Adrenal gland (tissue), 12 donors: Measurements from ENCODE around the gene PNRC1. TPM values are rescaled to one million over a fixed set of nuclear protein-coding genes. Genes with fewer than 3 reads are reported as not detected.

Source experiments
- DNase-seq, 7 donors: peaks; one replicate each; pipeline ENCODE4 v3.0.0-alpha.2; 2019 to 2020
- H3K27ac ChIP-seq, 5 donors: fragments of 200-600 bp; sonication (generic) in 4 of 5; 1 replicate in 3 of 5; 2 replicates in 2 of 5; pipeline versions ENCODE4 v1.5.1 to v1.8.0; 2016 to 2020; ENCODE audit warnings: mild to moderate bottlenecking in 1 of 5
- H3K27me3 ChIP-seq: fragments of 200-600 bp; 2 replicates; pipeline ENCODE4 v1.8.0; 2021
- H3K36me3 ChIP-seq, 2 donors: fragments of 200-600 bp; replicated peaks in 1 of 2; 1 replicate in 1 of 2; 2 replicates in 1 of 2; pipeline versions ENCODE4 v1.5.1 to v1.8.0; 2018 to 2022
- H3K4me1 ChIP-seq, 2 donors: fragments of 200-600 bp; replicated peaks in 1 of 2; 1 replicate in 1 of 2; 2 replicates in 1 of 2; pipeline versions ENCODE4 v1.5.1 to v1.8.0; 2018 to 2021
- H3K4me3 ChIP-seq, 4 donors: fragments of 200-600 bp; sonication (generic) in 3 of 4; one replicate each; pipeline ENCODE4 v1.5.1; 2016 to 2018
- H3K9me3 ChIP-seq, 3 donors: fragments of 200-600 bp; sonication (generic) in 1 of 3; replicated peaks in 1 of 3; 1 replicate in 2 of 3; 2 replicates in 1 of 3; pipeline versions ENCODE4 v1.5.1 to v1.8.0; 2016 to 2021
- CTCF ChIP-seq, 6 experiments: fragments of 450-650 bp in 4 of 6; fragments of 200-600 bp in 2 of 6; sonication (generic) in 1 of 6; IDR thresholded peaks; 1 replicate in 5 of 6; 2 replicates in 1 of 6; pipeline versions ENCODE4 v1.5.1 to v1.8.0; 2016 to 2021; ENCODE audit warnings: antibody characterized with exemption in 6 of 6, mild to moderate bottlenecking in 2 of 6, moderate library complexity in 1 of 6
- POLR2A ChIP-seq, 2 donors: fragments of 450-650 bp; IDR thresholded peaks; one replicate each; pipeline ENCODE4 v1.6.1; 2017; ENCODE audit warnings: antibody characterized with exemption in 2 of 2, mild to moderate bottlenecking in 2 of 2, moderate library complexity in 1 of 2
- WGBS, 4 donors: extraction: QIAGEN DNeasy Blood & Tissue Kit in 2 of 4; methylation state at CpG; one replicate each; pipeline versions ENCODE4 v1.1.5 to v1.1.7; 2013 to 2017; 5-methylcytosine and 5-hydroxymethylcytosine counted together
- intact Hi-C, 2 donors: fragments of 100-400 bp; cut with DNase I; formaldehyde crosslinking; loops; one replicate each; pipeline versions ENCODE4 v1.14.1 to v1.15.0; 2022 to 2023
- polyA plus RNA-seq, 3 donors: library from polyadenylated mRNA; stranded (reverse); fragments of 200-250 nt in 2 of 3; fragments of 350-450 nt in 1 of 3; fragmentation: Illumina TruSeq in 1 of 3; extraction: RNeasy Lipid Tissue Mini Kit (QIAGEN cat#74804) in 1 of 3; gene quantifications; one replicate each; pipeline ENCODE4 v1.2.3, GENCODE V29; 2013 to 2014
- total RNA-seq, 9 donors: library from RNA; depleted of rRNA in 4 of 9; stranded (reverse); fragments of >200 nt in 4 of 9; fragments of 120-200 nt in 1 of 9; fragmentation: NEBNext Ultra II Directional in 1 of 9; extraction: Animal tissue kit (Norgen Biotek cat#: 25700) in 1 of 9; gene quantifications; one replicate each; pipeline versions ENCODE4 v1.1.0 to v1.2.4, GENCODE V29; 2013 to 2023
- donor health status: healthy with polysubstance abuse.
- donor health status: Bipolar disorder and iron deficiency.
- donor health status: DM: yes; HTN: yes; CAD: no.
- donor health status: DM: no; HTN: no; CAD: no.
- donor health status: DM: no; HTN: no; CAD: no.
- donor health status: DM: yes; HTN: yes; CAD: no.

Gene PNRC1
- total and polyA plus RNA-seq, 12 donors: 65.5 to 359 (median 220) TPM

GRCh38 chr6:89047473-89047872 is 33.1 kb upstream of the PNRC1 start:
- no peaks in the 10 kb centered on the region for H3K36me3 ChIP-seq
- TF ChIP-seq POLR2A (IDR thresholded peaks at IDR 0.05) (no peak), CTCF (IDR thresholded peaks at IDR 0.05) (no peak)
- intact Hi-C loops: no loop called here
- H3K4me1 ChIP-seq: peaks cover 0 to 16% of the 10 kb centered on the region in 2 donors
- 62 to 72% (median 70%) methylated on average over 4 of the region's 4 CpGs for WGBS, 4 donors
- H3K27ac ChIP-seq: no peak overlapping the region
- H3K9me3 ChIP-seq: no peaks in the 10 kb centered on the region
- no peak overlapping the region for H3K4me3 ChIP-seq
- no peaks in the 10 kb centered on the region for H3K27me3 ChIP-seq
- DNase-seq: no peak

GRCh38 chr6:89048288-89048923 is 32.1 kb upstream of the PNRC1 start:
- H3K36me3 ChIP-seq: no peaks in the 10 kb centered on the region
- H3K4me1 ChIP-seq: peaks cover 0 to 16% of the 10 kb centered on the region in 2 donors
- H3K9me3 ChIP-seq: no peaks in the 10 kb centered on the region
- intact Hi-C loops: no loop called here
- no peaks in the 10 kb centered on the region for H3K27me3 ChIP-seq
- WGBS, 4 donors: 73 to 86% (median 83%) methylated on average over 3 of the region's 3 CpGs
- no peak overlapping the region for H3K4me3 ChIP-seq
- TF ChIP-seq CTCF (IDR thresholded peaks at IDR 0.05) (no peak), POLR2A (IDR thresholded peaks at IDR 0.05) (no peak)
- no peak for DNase-seq
- H3K27ac ChIP-seq: no peak overlapping the region

- Histone ChIP-seq H3K9me3 (no peaks in the 10 kb centered on the region), H3K4me1 (peaks cover 0 to 16% of the 10 kb centered on the region in 2 donors), H3K27ac (no peak overlapping the region), H3K36me3 (no peaks in the 10 kb centered on the region), H3K27me3 (no peaks in the 10 kb centered on the region), H3K4me3 (no peak overlapping the region)
- no peak for TF ChIP-seq CTCF (IDR thresholded peaks at IDR 0.05)
- WGBS, 4 donors: 79 to 100% (median 82%) methylated on average over 1 of the region's 1 CpG
- intact Hi-C loops: no loop called here
- peak in 3 of 7 donors; percentile 34 to 58 (median 44) for DNase-seq
Measured at GRCh38 chr6:89048985-89049384, 31.6 kb upstream of the PNRC1 start.

- Histone ChIP-seq H3K4me1 (peaks cover 0 to 16% of the 10 kb centered on the region in 2 donors), H3K36me3 (no peaks in the 10 kb centered on the region), H3K9me3 (no peaks in the 10 kb centered on the region), H3K27me3 (no peaks in the 10 kb centered on the region), H3K4me3 (no peak overlapping the region), H3K27ac (peak overlapping the region in 2 of 5 donors; percentile 10 to 15)
- WGBS, 4 donors: 41 to 54% (median 47%) methylated on average over 3 of the region's 3 CpGs
- DNase-seq: peak in 6 of 7 donors; percentile 44 to 83 (median 73)
- TF ChIP-seq CTCF (IDR thresholded peaks at IDR 0.05): no peak
- TF ChIP-seq POLR2A (IDR thresholded peaks at IDR 0.05): no peak
- intact Hi-C loops: no loop called here
Measured at GRCh38 chr6:89050155-89050554, 30.4 kb upstream of the PNRC1 start.
